G401.6 (cell line): Measurements from ENCODE around the gene CKAP2.
A peak's percentile ranks its signal among the peaks of the same experiment; 100 is the strongest.
"Not testable (repeated sequence)": the region's sequence is repeated elsewhere in the genome, so short reads cannot be mapped to it uniquely, and the experiment has no call there.

Experiments
- FAIRE-seq: peaks from 2 replicates; lab custom pipeline; 2012; peaks lifted over from hg19 to GRCh38; lab: Jason Lieb, UNC

Gene CKAP2

GRCh38 chr13:52454820-52455676 lies at the start of gene CKAP2:
Gene CKAP2 (plus strand): TSS chr13:52455478. CDS start chr13:52455557, 79 bp downstream.
- peak; percentile 96 for FAIRE-seq

GRCh38 chr13:52405767-52406494 lies 49.3 kb upstream of the CKAP2 start, which contains the start of gene THSD1:
Gene THSD1 (minus strand): TSS chr13:52406172. CDS start chr13:52402600, 3,572 bp downstream.
- no peak for FAIRE-seq

- FAIRE-seq = no peak
These were observed 48.6 kb upstream of the CKAP2 start for GRCh38 chr13:52406629-52407028.

- not testable (repeated sequence) for FAIRE-seq
These were observed 47.8 kb upstream of the CKAP2 start for GRCh38 chr13:52407436-52407835.

GRCh38 chr13:52408071-52408658 lies 47.1 kb upstream of the CKAP2 start:
- FAIRE-seq = not testable (repeated sequence)

GRCh38 chr13:52411629-52412028 lies 43.6 kb upstream of the CKAP2 start:
- FAIRE-seq = no peak

GRCh38 chr13:52412128-52412527 lies 43.1 kb upstream of the CKAP2 start:
- FAIRE-seq = no peak

GRCh38 chr13:52414051-52414450 lies 41.2 kb upstream of the CKAP2 start:
- no peak for FAIRE-seq

GRCh38 chr13:52414963-52415362 lies 40.3 kb upstream of the CKAP2 start:
- no peak for FAIRE-seq

GRCh38 chr13:52419080-52419479 lies 36.2 kb upstream of the CKAP2 start:
- no peak for FAIRE-seq

- no peak for FAIRE-seq
These were observed 34.1 kb upstream of the CKAP2 start for GRCh38 chr13:52421216-52421615.

- FAIRE-seq = no peak
These were observed 27.0 kb upstream of the CKAP2 start for GRCh38 chr13:52428295-52428694.

GRCh38 chr13:52432456-52432855 lies 22.8 kb upstream of the CKAP2 start:
- FAIRE-seq = no peak

GRCh38 chr13:52446265-52446664 lies 9.0 kb upstream of the CKAP2 start:
- no peak for FAIRE-seq

GRCh38 chr13:52447354-52447753 lies 7.9 kb upstream of the CKAP2 start:
- no peak for FAIRE-seq

- no peak for FAIRE-seq
These were observed 7.3 kb upstream of the CKAP2 start for GRCh38 chr13:52447815-52448552.

GRCh38 chr13:52449331-52450011 lies 5.8 kb upstream of the CKAP2 start:
- no peak for FAIRE-seq

- no peak for FAIRE-seq
These were observed 5.1 kb upstream of the CKAP2 start, which contains the start of gene VPS36 for GRCh38 chr13:52450012-52450792. Gene VPS36 (minus strand): TSS chr13:52450634. CDS start chr13:52450594, 40 bp downstream.

- FAIRE-seq = no peak
These were observed 4.5 kb upstream of the CKAP2 start for GRCh38 chr13:52450793-52451116.

- no peak for FAIRE-seq
These were observed 4.0 kb upstream of the CKAP2 start for GRCh38 chr13:52451135-52451804.
